NCI-H82 (cell line): ENCODE measurements around the gene TSHZ1.
A peak's percentile ranks its signal among the peaks of the same experiment; 100 is the strongest.

ENCODE experiments used
- DNase-seq: peaks from one replicate; lab custom pipeline; 2025; lab: John Stamatoyannopoulos, UW

The TSHZ1 gene

DNA sequence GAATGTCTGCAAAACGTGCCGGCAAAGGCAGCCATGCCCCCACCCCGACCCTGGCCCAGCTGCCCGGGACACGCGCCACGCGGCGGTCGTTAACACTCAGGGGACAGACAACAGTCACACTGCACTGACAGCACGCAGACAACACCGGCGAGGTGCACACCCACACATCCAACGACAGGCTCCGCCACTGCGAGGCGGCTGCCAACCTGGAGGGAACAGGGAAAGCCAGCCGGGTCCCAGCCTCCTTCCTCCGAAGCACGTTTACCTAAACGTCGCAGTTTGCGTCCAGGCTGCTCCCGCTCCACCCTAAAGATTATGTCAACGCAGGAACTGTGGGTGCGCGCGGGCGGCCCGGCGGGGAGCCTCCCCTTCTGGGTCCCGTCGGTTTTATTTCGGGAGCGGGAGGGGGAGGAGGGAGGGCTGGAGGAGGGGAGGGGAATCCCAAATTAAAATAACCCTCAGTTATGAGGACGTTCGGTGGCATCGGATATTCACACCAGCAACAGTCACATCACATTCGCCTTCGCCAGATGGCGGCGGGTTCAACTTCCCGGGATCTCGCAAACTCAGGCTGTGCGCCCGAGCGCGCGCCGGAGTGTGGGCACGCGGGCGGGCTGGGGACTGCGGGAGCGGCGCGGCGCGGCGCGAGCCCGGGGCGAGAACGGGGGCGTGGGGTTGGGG, 2.3 kb upstream of the TSHZ1 start:
- DNase-seq, result peak; percentile 65

DNA sequence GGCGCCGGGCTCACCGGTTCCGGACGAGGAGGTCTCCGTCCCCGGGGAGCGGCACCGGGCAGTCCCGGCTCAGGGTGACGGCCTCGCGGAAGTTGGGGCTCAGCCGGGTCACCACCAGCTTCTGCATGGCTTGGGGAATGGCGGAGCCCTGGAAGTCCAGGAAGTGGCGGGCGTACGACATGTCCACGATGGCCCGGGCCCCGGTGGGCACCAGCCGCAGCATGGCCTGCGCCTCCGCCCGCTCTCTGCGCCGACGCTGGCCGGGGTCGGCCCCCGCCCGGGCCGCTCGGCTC, 1.8 kb upstream of the TSHZ1 start:
- DNase-seq, result no peak

DNA sequence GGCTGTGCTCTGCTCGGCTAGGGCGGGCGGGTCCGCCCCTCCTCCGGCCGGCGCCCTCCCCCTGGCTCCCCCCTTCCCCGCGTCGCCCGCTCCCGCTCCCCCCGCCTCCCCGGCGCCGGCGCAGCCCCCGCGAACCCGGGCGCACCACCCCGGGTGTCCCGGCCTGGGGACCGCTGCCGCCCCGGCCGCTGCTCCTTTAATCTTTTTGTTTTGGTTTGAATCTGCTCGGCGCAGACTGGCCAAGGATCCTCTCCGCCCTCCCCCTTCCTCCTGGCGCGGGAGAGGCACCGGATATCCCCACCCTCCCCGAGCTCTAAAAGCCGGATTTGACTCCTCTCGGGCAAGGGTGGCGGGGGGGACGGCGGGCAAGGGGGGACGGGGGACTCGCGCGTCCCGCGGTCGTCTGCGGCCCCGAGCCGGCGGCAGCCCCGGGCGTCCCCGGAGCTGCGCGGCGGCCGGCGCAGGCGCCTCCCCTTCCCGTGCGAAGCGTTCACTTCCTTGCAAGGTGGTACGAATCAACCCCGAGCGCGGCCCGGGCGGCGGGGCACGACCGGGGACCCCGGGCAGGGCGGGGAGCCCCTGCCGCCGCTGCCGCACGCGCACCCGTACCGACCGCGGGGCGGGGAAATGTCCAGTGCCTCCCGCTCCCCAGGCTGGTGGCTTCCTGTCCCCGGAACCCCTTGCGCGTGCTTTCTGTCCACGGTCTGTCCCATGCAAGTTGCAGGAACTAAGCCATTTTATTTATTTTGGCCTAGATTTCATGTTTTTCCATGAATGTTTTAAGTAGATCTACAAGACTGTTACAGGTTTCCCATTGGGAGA, 1.3 kb upstream of the TSHZ1 start, which contains the start of gene PTGR3:
TSS of gene PTGR3 (minus strand) at position 11 of the 822 bp plus-strand sequence. CDS start 81 bp downstream, outside the sequence.
- peak; percentile 84 for DNase-seq

DNA sequence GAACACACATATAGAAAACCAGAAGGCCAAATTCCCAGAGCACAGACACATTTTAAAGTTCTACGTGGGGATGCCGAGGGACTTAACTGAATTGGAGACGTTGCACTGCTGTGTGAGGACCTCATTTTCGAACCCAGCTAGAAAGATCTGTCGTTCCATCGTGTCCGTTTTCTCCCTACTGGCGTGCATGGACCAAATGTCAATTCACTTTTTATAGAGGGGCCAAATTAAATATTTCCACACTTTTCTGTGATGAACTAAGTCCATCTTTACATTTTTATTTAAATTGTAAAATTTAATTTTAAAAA, 692 bp upstream of the TSHZ1 start:
- DNase-seq, result peak; percentile 44

DNA sequence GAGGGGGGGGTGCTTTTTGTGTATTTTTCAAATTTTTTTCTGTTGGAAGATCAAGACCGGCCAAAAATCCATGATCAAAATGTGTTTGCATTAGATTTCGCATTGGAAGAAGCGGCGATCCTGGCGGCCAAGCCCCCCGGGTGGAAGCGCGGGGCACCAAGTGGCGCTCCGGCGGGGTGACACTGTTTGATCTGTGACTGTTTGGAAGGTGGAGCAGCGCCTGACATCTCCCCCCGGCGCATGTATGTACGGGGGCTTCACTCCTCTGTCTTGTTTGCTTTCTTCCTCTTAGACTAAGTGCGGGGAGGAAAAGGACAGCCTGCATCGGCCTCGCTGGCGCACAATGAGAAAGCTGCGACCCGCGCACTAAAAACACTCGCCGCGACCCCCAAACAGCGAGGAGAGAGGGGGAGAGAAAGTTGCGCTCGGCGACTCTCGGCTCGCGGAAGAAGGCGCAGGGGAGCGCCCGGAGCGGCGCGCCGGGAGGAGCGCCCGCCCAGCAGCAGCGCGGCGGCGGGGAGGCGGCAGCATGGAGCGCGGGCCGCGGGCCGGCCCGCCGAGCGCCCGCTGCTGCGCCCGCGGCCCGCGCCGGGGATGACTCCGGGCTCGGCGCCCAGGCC, 515 bp downstream of the TSHZ1 start:
- peak; percentile 24 for DNase-seq

DNA sequence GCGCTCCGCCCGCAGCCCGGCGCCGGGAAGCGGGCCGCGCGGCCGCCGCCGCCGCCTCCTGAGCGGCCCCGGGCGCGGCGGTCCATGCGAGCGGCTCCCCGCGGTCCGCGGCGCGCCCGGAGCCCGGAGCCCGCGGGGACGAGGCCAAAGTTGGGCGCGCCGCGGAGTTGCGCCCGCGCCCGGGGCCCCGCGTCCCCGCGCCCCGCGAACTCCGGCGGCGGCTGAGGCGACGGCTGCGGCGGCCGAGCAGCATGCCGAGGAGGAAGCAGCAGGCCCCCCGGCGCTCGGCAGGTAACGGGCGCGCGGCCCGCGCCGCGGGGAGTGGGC, 992 bp downstream of the TSHZ1 start:
- DNase-seq, result no peak

DNA sequence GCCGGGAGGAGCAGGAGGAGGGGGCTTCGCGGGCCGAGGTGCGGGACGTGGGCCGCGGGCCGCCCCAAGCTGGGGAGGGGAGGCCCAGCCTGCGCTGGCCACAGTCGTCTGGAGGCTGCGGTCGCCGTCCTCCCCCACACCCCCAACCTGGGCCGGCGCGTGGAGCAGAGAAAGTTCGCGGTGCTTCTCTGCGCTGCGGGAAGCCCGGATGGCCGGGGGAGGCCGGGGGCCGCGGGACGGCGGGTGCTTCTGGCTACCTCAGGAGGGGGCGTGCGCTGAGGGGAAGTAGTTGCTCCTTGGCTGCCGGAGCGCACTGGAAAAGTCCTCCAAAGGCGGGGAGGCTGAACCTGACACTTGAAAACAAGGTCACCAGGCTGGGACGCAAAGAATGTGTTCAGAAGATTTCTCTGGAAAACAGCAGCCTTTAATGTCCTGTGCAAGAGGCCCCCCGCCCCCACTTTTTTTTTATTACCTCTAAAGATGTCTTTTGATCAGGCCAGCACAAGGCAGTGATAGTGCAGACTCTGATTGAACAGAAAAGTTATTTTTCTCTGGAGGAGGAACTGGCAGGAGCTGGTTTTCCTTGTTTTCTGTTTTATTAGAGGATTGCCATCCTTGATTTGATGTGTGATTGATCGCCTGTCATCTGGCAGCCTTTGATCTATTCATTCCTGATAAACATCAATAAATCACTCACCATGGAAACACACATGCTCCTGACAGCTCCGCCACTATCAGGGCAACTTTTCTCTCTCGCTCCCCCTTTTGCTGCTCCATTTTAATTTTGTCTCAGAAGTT, 1.6 kb downstream of the TSHZ1 start:
- peak; percentile 36 for DNase-seq

DNA sequence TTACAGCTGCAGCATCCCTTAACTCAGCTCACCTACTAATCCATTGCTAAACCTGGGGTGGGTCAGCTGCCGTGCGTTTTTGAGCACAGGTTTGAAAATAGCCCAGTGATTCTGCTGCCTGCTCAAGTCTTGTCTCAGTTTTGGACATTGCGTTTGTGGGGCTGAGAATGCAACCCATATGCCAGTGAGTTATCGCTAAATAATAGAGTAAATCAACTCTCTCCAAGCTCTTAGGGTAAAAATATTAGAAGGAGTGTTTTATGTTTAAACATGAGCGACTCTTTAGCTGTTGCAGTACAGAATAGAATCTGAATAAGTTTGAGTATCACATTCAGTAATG, 2.1 kb downstream of the TSHZ1 start:
- no peak for DNase-seq

DNA sequence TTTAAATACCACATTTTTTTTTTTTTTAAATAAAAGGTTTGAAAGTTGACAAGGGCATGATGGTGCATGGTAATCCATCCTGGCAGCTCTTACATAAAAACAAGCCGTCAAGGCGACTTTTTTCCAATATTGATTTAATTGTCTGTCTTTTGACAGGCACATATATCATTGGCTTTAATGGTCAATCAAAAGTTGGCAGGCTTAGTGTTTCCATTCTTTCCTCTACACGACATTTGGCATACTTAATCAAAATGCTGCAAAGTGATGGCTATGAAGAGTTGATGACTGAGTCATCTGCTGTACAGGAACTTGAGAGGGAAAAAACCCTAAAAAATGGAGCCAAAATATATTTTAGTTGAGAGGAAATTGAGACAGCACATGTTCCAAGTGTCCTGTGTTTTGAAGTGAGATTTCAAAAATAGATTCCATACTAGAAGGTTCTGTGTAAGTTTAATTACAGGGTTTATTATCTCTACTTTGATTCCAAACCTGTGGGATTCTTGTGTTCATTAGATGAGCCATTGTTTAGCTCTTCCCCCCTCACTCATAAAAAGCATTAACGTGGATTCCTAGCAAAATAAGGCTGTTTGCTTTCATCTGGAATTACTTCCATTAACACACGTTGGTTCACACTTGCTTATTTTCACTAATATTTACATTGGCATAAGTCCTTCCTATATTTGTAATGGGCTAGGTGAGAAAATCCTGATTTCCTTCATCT, 3.2 kb downstream of the TSHZ1 start:
- DNase-seq, result peak; percentile 21

DNA sequence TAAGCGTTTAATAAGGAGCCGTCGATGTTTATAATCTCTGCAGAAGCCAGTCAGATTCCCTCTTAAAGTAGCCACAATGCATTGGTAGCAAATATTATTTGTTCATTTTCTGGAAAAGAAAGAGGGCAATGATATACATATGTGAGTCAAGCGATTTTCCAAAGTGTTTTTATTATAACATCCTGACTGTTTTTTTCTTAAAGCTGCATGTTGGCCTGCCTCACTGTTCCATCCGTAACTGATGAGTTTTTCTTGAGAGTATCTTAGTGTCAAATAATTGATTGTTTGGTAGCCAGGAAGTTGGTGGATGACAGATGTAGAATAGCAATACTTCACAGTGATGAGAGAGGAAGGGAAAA, 3.7 kb downstream of the TSHZ1 start:
- DNase-seq, result no peak

DNA sequence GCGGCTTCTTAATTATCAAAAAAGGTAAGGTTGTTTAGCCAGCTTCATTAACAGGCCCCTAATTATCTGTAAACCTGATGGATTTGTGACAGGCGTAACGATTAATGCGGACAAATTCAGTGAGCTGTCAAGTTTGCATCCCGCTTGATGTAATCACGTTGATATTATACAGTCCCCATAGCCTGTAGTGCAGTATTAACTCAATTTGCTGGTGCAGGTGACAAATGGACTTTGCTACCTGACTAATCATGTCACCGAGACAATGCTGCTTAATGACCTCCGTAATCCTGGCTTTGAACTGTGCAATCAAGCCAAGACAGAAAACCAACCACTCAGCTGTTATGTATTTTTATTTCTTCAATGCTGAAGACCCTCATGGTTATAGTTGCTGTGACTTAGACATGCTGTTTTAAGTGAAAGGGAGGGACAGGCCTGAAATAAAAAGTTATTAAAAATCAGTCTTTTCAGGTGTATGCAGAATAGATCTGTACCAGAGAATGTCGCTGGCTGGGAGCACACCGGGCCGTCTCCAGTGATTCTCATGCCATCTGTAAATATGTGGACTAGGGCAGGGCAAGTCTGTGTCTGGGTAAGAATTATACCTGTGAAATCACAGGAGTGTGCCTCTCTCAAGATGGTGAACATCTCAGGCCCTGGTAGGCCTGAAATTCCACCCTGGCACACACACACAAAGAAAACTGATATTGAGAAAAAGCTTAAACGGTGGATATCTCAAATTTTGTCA, 4.3 kb downstream of the TSHZ1 start:
- peak; percentile 78 for DNase-seq

DNA sequence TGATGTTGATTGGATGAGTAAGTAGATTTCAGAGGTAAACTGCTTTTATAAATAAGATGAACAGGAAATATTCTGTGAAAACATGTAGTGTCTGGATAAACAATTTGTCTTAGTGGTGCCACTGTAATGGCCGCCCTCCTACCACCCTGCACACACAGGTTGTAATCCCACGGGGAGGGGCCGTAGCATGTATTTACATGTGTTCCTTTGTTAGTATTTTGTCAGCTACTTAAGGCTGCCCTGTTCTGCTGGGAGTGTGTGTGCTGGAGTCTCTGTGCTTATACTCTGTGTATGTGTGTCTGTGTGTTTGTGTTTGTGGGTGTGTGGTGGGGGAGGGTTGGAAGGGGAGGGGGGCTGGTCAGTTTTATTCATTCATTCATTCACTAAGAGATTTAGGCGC, 5.1 kb downstream of the TSHZ1 start:
- peak; percentile 30 for DNase-seq

DNA sequence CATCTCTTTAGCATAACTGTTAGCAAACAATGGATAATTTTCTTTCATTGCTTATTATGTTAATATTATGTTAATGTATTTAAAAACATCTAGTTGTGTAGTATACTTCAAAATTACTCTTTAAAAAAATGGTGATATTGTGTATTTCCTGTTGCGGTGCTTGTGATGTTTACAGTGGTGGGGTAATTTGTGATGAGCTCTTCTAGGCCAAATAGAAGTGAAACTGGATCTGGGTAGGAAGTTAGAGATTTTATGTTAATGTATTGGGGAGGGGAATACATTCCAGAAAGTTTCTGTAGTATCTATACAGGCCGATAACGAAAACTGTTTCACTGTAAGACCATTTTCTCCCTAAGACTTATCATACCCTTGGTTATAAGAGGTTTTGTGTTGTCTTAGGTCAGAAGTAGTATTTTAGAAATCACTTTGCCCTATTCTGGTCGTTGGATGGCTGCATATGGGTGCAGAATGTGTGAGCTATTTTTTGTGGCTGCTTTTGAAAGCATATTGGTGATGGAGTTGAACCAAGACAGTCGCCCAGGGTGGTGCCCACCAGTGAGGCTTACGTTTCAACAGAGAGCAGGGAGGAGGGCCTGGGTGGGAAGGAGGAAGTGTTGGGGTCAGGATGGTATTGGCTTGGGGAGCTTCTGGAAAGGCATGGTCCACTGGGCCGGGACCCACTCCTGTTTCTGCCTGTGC, 5.8 kb downstream of the TSHZ1 start:
- DNase-seq, result no peak

DNA sequence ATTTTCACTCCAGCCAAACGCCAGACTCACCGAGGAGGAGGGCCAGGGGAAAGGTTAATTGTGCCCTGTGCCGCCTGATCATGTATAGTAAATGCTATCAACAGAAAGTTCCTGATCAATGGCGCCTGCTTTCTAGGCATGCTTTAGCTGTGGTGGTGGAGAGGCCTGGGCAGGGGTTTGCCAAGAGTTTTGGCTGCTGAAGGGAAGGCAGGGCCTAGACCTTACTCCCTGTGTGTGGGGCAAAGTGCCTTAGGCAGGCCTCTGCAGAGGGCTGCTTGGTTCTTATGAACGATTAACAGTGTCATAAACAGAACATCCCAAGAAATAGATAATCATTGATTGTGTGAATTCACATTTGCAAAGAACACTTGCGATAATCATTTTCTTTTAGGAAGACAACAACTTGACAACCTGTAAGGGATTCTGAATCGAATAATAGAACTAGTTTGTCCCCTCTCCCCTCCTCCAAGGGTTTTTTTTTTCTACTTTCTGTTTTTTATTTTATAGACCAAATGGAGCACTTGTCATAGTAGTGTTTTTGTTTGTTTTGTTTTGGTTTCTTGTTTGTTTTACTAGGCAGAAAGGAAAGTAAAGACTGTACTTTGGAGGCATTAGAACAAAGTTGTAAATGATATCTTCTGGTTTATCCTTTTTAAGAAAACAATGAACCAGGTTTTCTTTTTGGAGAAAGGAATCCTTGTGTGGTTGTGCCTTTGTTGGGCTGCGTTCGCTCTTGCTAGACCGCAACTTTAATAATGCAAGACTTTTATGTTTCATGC, 6.5 kb downstream of the TSHZ1 start:
- no peak for DNase-seq

DNA sequence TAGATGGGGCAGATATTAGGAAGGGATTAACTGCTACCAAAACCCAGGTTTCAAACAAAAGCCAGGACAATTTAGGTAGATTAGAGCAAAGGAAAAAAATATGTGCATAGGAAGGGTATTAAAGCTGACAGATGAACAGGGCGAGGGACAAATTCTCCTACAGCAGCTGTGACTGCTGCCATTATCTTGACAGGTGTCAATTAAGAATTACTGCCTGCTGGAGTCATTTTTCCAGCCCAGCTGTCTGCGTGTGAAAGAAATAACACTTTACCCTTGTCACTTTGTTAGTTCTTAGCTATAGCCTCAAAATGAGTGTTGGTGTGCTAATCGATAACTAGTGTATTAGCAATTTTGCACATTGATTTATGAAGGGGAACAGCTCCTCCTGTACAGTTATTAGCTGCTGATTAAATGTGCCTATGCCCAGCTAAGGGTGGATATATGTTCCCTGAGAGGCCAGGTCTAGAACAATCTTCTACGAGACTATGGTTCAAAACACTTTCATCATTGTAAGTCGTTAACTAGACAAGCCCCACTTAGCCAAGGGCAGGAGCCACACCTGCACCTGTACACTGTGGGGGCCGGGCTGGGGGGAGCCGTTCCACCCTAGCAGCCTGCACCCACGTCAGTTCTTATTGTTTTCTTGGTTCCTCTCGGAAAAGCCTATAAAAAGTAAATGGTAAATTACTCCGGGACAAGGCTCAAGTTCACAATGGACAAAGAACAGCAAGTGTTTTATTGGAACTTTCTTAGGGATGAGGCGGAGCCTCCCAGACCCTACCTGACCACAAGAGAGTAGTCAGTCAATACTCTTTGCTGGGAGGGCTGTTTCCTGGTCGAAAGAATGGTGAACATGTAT, 7.7 kb downstream of the TSHZ1 start:
- peak; percentile 82 for DNase-seq

DNA sequence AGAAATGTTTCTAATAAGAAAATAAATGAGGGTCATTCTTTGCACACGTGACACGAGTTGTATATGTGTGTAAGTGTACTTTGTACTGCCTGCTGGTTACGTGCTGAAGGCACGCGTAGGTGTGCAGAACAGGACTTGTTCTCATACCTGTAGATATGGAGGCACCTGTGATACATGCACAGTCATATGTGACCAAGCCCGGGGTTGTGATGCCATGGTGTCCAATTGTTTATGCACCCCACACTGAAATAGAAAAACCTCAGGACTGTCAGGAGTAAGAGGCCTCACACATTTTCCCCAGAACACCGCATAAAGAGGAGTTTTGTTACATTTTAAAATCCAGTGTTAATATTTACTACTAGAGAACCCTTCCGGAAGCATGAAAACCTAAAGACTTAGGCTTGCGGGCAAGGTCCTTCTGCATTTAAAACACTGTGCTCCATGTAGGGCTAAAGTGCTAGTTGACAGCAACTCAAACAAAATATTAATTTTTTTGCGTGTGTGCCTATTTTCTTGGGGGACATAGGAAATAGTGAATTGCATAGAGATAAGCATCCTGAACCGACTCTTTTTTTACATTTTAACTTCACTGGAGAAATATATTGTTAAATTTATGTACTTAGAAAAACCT, 9.3 kb downstream of the TSHZ1 start:
- no peak for DNase-seq

DNA sequence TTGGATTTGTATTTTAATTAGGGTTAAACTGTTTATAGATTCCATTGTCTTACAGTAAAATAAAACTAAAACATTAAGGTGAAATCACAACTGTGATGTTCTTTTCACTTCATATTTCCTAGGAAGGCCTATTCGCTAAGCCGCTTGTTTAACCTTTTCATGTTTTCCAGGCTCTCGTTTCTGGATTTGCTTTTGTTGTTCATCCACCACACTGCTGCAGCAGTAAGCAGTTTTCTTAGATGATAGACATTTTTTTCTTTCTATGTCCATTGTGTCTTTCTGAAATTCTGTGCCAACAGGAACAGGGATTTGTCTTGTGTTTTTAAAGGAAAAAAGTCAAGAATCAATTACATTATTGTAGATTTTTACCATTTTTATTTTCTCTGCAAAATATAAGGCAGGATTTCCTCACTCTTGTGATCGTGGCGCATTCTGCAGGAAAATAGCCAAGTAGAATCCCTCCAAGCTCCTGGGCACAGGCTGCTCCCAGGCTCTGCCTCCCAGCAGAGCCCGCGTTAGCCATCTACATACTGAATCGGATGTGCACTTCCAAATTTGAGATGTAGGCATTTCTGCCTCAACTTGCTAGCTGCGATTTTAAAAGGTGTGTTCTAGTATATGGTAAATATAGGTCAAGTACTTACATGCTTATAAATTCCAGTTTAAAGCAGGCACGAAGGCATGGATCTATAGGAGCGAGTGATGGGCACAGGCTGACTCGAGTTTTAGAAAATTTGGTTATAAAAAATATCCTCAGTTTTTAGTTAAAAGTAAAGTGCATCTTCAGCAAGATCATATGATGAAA, 10.2 kb downstream of the TSHZ1 start:
- DNase-seq, result no peak

DNA sequence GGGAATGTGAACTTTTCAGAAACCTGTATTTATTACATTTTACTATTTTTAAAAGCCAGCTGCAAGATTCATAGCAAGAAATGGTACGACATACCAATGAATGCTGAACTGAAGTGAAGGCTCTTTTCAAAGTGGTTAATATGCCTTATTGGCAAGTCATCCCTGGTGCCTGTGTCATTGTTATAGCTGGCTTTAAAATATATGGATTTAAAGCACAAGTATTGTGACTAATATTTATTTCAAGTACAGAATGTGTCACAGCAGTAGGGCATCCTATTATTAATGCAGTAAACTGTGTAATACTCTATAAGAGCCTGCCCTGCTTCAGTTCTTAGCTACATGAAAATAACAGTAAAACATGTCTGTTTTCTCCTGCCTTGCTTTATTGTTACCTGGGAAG, 10.8 kb downstream of the TSHZ1 start:
- no peak for DNase-seq
